Fibroblast of peridontal ligament (primary cell): ENCODE results near the gene ACAP3.

Experiments
- DNase-seq: peaks from one replicate; pipeline ENCODE4 v3.0.0-alpha.2; 2010; ENCODE audit errors: extremely low read depth

The ACAP3 gene, protein sequence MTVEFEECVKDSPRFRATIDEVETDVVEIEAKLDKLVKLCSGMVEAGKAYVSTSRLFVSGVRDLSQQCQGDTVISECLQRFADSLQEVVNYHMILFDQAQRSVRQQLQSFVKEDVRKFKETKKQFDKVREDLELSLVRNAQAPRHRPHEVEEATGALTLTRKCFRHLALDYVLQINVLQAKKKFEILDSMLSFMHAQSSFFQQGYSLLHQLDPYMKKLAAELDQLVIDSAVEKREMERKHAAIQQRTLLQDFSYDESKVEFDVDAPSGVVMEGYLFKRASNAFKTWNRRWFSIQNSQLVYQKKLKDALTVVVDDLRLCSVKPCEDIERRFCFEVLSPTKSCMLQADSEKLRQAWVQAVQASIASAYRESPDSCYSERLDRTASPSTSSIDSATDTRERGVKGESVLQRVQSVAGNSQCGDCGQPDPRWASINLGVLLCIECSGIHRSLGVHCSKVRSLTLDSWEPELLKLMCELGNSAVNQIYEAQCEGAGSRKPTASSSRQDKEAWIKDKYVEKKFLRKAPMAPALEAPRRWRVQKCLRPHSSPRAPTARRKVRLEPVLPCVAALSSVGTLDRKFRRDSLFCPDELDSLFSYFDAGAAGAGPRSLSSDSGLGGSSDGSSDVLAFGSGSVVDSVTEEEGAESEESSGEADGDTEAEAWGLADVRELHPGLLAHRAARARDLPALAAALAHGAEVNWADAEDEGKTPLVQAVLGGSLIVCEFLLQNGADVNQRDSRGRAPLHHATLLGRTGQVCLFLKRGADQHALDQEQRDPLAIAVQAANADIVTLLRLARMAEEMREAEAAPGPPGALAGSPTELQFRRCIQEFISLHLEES

DNA sequence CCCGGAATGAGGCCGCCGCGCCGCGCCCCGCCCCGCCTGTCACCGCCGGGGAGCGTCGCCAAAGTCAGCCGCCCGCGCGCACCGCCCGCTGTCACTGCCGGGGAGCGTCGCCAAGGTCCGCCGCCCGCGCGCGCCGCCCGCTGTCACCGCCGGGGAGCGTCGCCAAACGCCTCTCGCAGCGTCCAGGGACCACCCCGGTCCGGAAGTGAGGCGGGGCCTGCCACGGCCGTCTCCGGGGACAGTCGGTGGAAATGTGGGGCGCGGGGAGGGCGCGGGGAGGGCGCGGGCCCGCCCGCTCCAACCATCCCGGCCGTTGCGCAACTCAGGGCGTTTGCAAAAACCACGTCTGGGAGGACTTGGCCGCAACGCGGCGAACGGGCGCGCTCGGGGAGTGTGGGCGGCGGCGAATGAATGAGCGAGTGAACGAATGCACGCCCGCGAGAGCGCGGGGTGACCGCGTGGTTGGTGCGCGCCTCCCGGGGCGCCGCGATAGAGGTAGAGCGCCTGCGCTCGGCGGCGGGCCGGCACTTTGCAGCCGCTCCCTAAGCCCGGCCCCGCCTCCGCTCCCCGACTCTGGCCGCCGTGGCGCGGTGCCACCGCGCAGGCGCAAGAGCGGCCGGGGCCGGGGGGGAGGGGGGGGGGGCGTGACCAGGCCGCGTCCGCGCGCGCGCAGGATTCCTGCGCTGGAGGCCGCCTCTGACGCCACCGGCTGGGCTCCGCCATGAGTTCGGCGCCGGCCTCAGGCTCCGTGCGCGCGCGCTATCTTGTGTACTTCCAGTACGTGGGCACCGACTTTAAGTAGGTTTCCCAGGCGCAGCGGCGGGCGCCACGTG lies at the start of gene ACAP3, which contains the start of gene PUSL1:
TSS of gene ACAP3 (minus strand) at position 8 of the 833 bp plus-strand sequence. CDS start 115 bp downstream, outside the sequence.
TSS of gene PUSL1 (plus strand) at position 675 of the 833 bp plus-strand sequence. CDS start at position 722, 47 bp downstream.
- DNase-seq: peak; percentile 92

DNA sequence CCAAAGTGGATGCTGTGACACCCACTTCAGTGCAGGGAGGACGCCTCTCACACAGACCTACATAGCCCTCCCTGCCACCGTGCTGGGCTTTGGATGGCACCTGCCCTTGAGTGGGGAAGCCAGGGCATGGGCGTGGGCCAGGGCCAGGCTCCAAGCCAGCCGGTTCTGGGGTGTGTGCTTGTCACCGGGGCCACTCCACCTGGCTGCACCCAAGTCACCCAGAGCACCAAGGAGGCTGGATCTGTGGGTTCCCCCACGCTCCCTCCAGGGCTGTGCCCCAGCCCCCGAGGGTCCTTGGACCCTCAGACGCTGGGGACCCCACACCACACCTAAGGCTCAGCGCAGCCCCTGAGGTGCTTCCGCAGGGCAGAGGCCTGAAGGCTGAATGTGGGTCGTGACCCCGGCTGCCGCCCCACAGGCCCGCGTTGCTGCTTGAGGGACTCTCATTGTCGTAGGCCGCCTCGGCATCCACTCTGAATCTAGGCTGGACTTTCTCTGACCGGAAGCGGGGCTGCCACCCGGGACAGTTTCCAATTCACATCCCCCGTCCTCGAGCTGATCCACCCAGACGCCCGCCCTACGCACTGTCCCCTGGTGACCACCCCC lies 49.2 kb upstream of the ACAP3 start:
- DNase-seq: no peak

DNA sequence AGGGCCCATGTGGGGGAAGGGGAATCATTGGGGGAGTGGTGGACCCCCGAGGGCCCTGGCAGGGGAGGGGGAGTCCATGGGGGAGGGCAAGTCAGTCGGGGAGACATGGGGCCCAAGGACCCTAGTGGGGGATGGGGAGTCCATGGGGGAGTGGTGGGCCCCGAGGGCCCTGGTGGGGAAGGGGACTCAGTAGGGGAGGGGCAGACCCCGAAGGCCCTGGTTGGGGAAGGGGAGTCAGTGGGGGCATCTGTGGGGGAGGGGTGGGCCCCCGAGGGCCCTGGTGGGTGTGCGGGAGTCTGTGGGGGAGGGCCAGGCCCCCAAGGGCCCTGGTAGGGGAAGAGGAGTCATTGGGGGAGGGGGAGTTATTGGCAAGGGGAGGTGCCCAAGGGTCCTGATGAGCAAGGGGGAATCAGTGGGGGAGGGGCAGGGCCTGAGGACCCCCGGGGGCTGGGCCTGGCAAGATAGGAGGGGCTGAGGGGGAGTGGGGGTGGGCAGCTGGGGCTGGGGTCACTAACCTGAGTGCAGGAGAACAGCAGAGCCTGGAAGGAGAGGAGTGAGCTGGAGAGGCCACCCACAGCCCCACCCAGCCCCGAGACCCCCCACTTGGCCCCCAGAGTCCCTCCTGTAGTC lies 48.6 kb upstream of the ACAP3 start:
- DNase-seq: no peak

DNA sequence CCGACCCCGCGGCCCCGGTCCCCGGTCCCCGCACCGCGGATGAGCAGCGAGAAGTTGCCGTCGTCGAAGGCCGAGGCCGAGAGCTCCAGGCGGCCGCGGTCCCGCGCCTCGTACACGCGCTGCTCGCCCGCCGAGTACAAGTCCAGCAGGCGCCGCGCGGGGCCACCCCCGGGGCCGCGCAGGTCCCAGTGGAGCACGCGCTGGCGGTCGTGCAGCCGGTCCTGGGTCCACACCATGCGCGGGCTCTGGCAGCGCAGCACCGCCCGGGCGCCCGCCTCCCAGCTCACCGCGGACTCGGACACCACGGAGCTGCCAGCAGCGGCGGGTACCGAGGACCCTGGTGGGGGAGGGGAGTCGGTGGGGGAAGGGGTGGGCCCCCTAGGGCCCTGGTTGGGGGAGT lies 47.7 kb upstream of the ACAP3 start:
- DNase-seq: no peak

DNA sequence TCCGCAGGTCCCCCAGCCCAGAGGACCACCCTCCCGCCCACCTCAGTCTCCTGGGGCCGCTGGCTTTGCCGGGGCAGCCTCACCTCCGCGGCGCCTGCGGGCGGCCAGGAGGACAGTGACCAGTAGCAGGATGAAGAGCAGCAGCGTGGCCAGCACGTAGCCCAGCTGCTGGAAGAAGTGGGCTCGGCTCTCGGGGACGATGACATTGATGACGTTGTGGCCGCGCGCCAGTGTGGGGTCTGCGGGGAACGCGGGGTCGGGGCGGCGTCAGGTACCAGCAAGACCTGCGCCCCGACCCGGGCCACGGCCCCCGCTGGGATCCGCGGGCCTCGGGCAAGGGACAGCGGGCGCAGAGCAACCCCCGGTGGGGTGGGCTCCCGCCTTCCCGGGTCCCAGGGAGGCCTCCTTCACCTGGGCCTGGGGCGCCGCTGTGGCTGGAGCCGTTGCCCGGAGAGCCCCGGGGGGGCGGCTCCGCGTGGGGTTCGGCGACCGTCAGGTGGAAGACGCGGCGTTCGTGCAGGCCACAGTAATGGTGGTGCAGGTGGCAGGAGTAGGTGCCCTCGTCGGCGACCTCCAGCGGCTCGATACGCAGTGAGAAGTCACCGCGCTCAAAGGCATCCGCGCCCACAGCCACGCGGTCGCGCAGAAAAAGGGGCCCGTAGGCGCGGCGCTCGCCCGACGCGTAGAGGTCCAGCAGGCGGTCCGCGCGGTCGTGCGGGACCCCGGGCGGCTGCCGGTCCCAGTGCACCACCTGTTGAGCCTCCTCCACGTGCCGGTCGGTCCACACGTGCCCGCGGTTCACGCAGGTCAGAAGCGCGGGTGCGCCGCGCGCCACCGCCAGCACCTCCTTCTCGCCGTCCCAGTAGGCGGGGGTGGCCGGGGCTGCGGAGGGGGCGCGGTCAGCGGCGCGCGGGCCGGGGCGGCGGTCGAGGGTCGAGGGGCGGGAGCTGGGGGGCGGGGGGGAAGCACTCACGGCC lies 46.8 kb upstream of the ACAP3 start:
- DNase-seq: no peak

DNA sequence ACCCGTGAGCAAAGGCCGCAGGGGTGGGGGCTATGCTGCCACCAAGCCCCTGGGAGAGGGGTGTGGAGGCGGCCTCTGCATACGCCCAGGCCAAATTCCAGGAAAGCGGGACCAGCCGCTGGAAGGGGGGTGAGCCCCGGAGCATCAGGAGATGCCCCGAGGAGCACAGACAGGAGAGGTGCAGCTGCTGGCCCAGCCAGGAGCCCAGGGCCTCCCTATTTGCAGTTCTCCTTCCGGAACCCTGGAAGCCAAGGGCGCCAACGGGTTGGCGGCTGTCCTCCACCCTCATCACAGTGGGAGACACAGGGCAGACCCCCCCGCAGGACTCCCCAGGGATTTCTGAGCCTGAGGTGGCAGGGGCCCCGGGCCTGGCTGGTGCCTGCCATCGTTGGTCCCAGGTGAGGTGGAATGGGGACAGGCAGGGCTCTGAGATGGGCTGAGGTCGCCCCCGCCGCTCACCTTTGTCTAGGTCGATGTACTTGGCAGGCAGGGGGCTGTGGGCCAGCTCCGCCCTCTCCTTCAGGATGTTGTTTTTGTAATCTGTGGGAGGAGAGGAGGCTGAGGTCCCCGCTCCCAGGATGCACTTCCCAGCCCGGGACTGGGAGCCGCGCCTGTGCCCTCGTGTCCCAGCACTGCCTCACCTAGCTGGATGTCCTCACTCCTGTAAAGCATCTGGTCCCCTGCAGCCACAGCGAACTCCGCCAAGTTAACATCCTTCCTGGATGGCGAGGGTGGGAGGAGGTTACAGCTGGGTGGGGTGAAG lies 45.8 kb upstream of the ACAP3 start:
- DNase-seq: no peak

DNA sequence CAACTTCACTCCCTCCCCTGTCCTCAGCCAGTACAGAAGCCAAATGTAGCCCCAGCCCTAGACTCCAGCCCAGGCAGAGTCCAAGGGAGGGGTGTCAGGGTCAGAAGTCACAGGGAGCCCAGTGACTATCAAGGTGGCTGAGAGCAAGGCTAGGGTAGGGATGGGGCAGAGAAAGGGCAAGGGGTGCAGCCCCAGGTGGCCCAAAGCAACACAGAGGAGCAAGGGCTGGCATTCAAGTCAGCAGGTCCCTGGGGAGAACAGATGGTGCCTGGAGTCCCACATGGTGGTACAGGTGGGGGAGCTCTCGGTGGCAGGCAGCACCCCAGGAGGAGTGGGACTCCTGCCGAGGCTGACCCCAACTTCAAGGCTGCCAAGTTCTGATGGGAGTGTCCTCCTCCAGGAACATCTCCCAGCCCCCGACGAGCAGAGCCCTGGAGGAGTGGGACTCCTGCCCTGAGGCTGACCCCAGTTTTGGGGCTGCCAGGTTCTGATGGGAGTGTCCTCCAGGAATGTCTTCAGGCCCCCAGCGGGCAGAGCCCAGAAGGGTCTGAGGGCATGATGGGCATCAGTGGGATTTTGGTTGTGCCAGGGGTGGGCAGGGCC lies 45.2 kb upstream of the ACAP3 start:
- DNase-seq: no peak

DNA sequence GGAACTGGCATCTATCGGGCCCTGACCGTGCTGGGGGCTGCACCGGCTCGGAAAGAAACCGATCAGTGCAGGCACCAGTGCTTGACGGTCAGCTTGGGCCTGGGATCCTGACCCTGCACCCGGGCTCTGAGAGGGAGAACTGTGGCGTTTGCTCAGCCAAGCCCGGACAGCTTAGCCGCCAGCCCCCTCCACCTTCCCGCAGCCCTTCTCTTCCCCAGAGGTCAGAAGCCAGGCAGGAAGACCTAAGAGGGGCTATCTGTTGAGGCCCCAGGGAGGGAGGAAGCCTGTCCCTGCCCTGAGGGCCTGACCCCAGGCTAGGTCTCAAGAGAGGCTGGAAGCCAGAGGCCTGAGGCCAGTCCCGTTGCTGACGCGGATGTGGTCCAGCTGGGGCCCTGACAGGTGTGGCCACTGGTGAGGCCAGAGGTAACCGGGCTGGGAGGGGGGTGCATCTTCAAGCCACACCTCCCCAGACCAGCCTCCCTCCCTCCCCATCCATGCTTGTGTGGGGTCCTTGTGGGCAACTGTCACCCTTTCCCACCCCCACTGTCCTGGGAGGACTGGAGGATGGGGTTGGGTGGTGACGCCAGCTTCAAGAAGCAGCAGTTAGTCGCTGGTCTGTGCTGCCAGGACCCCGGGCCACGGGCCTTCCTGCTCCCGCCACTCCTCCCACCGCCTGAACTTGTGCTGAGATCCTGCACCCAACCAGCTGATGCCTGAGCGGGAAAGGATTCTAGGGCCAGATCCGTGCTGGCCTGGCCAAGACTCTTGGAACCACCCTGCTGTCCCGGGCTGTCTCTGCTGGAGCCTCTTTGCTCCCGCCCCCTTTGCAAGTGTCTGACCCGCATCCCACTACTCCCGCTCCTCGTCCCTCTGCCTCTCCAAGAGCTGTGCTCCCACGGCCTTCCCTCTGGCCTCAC lies 44.0 kb upstream of the ACAP3 start:
- DNase-seq: peak; percentile 47

DNA sequence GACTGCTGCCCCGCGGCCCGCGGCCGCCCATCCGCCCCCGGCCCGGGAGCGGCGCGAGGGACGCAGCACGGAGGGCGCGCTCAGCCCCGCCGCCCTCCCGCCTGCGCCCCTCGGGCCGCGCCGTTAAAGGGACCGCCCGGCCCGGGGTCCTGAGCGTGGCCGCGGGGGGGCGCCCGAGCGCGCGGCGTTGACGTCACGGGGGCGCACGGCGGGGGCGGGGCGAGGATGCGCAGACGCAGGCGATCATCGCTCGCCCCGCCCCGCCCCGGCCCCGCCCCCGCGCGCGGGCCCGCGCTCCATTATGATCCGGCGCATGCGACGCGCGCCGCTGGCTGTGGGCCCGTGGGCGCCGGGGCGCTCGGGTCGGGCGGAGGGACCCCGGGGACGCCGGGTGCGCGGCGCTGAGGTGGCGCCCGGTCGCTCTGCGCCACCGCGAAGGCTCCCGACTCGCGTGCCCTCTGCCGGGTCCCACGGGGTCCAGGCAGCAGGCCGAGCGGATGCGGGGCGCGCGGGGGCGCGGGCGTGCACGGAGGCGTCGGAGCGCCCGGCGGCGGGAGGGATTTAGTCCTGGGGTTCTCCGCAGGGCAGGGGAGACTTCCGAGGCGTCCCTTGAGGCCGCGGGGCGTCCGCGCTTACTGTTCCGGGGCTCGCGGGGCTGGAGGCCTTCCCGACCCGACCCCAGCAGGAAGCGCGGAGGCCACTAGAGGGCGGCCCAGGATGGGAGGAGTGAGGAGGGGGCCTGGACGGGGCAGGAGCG lies 41.7 kb upstream of the ACAP3 start, which contains the start of gene DVL1:
TSS of gene DVL1 (minus strand) at position 163 of the 757 bp plus-strand sequence. CDS start 353 bp downstream, outside the sequence.
- peak; percentile 69 for DNase-seq

DNA sequence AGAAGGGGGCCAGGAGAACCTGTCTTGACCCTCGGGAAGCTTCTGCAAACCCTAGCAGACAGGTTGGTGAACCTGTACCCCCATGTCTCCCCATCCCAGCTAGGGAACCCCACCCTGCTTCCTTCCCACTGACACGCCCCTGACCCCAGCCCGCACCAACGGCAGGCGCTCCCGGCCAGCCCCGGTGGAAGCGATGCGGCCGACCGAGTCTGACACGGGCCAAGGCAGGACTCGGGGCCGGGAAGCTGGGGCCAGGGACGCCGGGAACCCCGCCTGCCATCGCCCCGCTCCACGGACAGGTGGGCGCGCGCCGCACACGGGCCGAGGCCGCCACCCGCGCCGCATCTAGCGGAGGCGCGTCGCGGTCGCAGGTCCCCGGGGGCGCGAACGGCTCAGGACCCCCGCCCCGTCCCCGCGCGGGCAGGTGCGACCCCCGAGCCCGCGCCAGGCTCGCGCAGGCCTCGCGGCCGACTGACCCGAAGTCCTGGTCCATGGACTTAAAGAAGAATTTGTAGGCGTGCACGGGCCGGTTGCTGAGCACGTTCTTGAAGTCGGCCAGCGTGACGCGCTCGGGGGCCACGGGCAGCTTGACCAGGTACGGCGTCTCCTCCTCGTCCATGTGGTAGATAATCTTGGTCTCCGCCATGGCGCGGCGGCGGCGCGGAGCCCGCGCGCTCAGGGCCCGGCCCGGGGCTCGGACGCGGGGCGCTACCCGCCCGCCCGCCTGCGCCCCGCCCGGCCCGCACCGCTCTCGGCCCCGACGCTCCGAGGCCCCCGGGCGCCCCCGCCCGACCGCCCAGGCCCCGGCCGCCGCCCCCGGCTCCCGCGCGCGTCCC lies 40.9 kb upstream of the ACAP3 start:
- no peak for DNase-seq

DNA sequence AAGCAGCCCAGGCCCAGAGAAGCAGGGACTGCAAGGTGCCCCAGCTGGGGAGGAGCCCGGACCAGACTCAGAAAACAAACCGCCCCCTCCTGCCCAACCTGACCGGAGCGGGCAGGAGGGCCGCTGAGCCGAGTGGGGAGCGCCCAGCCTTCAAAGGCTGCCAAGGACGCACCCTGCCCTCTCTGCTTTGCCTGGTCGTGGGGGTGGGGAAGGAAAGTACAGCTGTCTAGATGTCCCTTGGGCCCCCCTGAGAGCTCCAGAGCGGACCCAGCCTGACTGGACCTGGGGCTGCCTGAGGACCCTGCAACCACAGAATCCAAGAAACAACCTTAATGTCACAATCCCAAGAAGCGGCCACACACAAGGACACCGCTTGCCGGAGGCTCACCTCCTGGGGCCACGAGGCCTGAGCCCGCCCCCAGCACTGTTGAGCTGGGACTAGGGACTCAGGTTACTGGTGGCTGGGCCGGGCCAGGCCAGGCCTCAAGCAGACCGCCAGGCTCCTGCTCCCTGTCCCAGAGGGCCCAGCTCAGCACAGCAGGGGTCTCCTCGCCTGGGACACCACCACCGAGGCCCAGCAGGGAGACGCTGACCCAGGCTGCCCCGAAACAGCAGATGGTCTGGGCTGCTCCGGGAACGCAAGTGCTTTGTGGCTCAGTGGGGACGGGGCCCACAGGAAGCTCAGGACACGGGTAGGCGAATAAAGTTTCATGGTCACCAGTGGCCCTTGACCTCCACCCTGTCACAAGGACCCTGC lies 40.1 kb upstream of the ACAP3 start:
- DNase-seq: no peak

DNA sequence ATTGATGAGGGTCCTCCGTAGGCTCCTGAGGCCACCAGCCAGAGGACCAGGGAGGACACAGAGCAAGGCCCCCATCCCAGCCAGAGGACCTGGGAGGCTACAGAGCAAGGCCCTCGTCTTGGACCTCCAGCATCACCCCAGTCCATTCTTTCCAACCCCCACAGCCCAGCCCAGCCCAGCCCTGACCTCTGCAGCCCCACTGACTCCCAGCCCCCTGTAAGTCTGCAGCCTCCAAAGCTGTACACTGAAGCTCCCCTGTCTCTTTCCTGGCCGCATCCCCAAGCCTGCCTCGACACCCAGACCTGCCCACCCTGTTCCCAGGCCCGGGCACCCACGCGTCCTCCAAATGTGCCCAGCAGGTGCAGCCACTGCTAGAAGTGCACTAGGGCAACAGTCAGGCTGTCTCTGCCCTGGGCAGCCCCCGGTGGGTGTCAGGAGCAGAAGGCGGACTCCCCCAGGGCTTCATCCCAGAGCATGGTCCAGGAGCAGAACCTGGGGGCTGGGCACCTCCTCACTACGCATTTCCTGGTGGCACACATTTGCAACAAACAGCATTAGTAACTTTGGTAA lies 39.4 kb upstream of the ACAP3 start:
- no peak for DNase-seq

DNA sequence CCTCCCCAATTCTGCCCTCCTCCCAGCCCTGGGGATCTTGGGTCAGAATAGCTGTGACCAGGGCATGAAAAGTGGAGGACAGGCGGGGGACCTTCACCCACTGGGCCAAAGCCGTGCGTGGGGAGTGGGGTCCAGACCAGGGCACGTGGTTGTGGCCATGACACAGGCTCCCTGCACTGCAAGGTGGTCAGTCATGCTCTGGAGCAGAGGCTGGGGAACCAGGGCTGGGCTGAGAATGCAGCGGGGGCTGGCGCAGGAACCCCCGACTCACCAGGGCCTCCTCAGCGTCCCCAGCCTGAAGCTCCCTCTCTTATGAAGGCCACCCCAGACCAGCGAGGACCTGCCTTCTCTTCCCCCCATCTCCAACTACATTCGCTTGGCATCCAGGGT lies 38.8 kb upstream of the ACAP3 start:
- DNase-seq: no peak

DNA sequence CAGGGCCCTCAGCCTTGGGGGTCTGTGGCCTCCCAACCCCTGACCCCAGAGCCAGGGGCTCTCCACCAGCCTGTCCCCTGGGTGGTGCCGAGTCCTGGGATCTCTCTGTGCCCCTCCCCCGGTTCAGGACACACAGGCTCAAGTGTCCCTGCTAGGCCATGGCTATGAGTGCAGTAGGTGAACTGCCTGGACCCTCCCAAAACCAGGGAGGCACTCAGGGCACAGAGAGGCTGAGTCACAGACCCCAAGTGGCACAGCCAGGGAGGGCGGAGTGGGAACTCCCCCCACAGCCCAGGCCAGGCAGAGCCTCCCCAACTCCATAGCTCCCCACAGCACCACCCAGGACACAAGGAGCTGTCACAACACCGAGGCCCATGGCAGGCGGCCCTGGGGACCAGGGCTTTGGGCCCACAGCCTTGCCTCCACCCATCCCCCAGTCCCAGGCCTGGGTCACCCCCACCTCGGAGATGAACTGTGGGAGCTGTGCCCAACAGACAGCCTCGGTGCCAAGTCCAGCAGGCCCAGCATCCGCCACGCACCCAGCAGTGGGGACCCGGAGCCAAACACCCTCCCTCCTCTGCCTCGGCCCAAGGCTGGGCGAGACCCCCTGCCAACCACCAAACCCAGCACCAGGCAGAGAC lies 38.2 kb upstream of the ACAP3 start:
- DNase-seq: no peak
